MM.1S (cell line): ENCODE results near the gene PAK4.

Experiments used
- CTCF ChIP-seq: fragments of 300-600 bp; sonication (generic); IDR thresholded peaks from 2 replicates; pipeline ENCODE4 v1.5.1; 2016; ENCODE audit warnings: antibody characterized with exemption, low read length, mixed read lengths
- EZH2 ChIP-seq: fragments of 300-600 bp; sonication (generic); optimal IDR thresholded peaks from 2 replicates; pipeline ENCODE3; 2017; ENCODE audit warnings: low read depth, mild to moderate bottlenecking, antibody characterized with exemption, low read length, mixed read lengths
- EZH2phosphoT487 ChIP-seq: fragments of 300-600 bp; sonication (generic); IDR thresholded peaks from 2 replicates; pipeline ENCODE4 v1.6.1; 2018; ENCODE audit warnings: antibody characterized with exemption, low read length

- no peak for TF ChIP-seq CTCF
- TF ChIP-seq EZH2phosphoT487 = no peak
- no peak for TF ChIP-seq EZH2
Measured at GRCh38 chr19:39140594-39140993, 15.0 kb downstream of the PAK4 start.
